Epithelial cell of esophagus (primary cell): ENCODE measurements around the gene PCK1.

Experiments
- DNase-seq: peaks from one replicate; pipeline ENCODE4 v3.0.0; 2010; ENCODE audit warnings: low read depth
- H3K4me3 ChIP-seq: 2 replicates; pipeline ENCODE4 v1.5.1; 2011; ENCODE audit warnings: mild to moderate bottlenecking, low read length, control low read depth
- TF ChIP-seq, protein P1 (sequence below): IDR thresholded peaks from 2 replicates; pipeline ENCODE4 v1.5.1; 2011; ENCODE audit warnings: low read depth, mild to moderate bottlenecking, low read length, control low read depth, inconsistent platforms; ENCODE audit not compliant: insufficient read depth; ENCODE audit errors: missing control alignments

PCK1 gene

DNA sequence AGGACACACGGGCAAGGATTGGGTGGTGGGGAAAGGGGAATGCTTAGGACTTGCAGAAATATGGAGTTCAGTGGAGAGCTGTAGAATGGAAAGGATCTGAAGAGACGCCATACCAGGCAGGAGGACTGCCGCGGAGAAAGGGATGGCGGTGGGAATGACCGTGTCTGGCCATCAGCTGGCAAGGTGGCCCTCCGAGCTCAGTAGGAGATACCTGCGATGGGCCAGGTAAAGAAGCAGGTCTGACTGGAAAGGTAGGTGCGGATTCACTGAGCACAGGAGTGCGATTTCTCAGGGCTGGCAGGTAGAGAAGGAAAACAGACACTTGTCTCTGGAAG, 26.0 kb downstream of the PCK1 start:
- no peak for DNase-seq
- TF ChIP-seq, protein P1, sequence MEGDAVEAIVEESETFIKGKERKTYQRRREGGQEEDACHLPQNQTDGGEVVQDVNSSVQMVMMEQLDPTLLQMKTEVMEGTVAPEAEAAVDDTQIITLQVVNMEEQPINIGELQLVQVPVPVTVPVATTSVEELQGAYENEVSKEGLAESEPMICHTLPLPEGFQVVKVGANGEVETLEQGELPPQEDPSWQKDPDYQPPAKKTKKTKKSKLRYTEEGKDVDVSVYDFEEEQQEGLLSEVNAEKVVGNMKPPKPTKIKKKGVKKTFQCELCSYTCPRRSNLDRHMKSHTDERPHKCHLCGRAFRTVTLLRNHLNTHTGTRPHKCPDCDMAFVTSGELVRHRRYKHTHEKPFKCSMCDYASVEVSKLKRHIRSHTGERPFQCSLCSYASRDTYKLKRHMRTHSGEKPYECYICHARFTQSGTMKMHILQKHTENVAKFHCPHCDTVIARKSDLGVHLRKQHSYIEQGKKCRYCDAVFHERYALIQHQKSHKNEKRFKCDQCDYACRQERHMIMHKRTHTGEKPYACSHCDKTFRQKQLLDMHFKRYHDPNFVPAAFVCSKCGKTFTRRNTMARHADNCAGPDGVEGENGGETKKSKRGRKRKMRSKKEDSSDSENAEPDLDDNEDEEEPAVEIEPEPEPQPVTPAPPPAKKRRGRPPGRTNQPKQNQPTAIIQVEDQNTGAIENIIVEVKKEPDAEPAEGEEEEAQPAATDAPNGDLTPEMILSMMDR = no peak
- no peak overlapping the region for H3K4me3 ChIP-seq

DNA sequence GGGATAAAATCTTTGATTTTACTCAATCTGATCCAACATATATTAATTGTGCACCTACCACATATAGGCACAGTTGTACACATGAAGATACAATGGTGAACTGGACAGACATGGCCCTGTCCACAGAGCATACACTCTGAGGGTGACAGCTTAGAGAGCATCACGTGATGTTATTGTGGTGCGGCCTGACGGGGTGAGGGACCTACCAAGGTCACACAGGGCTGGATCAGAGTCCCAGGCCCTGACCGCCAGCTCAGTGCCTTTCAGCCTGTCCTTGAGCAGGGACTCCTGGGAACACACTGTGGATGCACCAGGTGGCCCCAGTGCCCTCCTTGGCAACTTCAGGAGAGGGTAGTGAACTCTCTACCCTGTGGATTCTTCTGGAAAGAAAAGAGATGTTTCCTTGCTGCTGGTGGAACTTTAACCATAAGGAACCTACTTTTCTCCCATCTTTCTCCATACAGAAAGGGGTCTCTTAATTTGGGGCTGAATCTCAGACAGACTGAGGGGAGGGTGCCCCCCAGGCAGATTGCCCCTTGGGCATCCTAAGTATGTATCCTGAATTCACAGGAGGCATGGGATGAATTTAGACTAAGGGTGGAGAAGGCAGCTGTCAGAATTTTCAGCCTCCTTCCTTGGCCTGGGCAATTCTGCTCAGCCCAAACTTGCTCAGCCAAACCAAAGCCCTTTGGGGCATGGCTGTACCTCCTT, 26.5 kb downstream of the PCK1 start:
- no peak overlapping the region for H3K4me3 ChIP-seq
- no peak for DNase-seq
- TF ChIP-seq, protein P1 = no peak

DNA sequence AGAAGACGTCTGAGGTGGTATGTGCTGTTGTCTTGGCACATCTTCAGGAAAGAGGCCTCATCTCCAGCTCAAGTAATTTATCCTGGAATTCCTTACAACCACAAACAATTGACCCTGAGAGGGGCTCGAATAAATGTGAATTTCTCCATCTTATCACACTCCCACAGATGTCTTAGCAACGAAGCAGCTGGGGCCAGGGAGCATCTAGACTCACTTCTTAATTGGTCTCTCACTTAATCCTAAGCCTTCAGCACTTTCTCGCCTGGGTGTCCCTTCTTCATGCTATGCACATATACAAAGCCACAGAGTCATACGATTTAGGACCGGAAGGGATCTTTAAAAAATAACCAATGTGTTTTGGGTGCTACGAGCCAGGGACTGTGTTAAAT, 27.1 kb downstream of the PCK1 start:
- no peak for DNase-seq
- no peak overlapping the region for H3K4me3 ChIP-seq
- TF ChIP-seq, protein P1 = no peak

DNA sequence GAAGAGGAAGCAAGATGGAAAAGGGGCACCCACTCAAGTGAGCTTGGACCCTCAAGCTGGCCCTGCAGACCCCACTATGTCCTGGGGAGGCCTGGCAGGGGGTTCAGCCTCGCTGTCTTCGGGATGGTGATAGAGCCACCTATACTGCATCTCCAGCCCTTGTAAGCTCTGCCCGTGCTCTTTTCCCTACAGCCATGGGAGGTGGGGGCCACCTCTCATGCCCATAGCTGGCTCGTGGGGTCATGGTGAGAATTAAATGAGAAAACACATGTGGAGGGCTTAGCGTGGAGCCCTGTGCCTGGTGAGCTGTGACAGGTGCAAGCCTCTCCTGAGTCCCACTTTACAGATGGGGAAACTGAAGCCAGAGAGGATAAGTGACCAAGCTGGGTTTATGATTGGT, 27.7 kb downstream of the PCK1 start:
- no peak overlapping the region for H3K4me3 ChIP-seq
- TF ChIP-seq, protein P1 = no peak
- no peak for DNase-seq

DNA sequence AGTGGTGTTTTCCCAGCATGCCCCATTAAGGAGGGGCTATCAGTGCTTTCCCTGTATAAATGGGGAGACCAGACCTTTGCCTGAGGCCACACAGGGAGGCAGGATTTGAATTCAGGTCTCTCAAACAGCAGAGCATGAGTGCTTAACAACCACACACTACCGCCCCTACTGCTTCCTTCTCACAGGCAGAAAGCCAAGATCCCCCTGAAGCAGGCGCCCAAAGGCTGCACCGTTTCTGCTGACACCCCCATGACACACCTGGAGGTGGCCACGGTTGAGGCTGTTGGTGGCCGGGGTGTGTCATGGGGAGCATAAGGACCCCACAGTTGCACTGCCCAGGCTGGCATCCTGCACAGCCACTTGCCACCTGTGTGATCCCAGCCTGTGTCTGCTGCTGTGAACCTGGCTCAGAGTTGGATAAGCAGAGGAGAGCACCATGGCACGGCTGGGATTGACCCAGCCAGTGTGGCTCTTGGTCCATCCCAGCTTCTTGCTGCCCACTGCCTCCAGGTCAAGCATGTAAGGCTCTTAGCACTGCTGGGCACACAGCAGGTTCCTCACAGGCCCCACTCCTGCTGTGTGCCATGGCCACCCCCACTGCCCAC, 28.3 kb downstream of the PCK1 start:
- TF ChIP-seq, protein P1 = no peak

DNA sequence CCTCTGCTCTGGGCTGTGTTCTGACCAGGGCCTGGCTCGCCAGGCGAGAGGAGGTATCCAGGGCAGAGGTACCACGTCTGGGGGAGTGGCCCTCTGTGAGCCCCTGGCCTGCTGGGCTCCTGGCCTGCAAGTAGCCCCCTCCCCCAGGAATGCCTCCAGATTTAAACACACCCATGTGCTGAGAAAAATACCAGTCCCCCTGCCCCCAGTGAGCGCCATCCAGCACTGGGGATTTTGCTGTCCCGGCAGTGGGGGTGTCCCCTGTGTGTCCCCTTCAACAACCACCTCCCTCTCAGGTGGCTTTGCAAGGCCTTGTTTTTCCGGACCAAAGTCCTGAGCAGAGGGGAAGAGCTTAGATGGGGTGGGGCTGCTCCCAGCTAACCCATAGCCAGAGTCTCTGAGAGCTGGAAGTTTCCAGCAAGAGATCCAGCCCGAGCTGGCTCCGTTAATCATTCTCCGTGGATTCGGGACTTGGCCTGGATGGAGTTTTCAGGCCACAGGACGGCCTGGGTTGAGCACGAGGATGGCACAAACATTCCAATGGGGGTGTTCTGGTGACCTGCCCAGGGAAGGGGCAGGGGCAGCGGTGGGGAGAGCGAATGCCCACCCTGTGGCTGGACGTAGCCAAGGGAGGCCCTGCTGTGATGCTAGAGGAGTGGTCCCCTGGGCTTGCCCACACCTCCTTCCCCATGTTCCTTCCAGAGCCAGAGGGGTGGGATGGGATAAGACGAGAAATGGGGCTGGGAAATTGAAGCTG, 29.0 kb downstream of the PCK1 start:
- DNase-seq = no peak
- TF ChIP-seq, protein P1 = no peak
- H3K4me3 ChIP-seq = no peak overlapping the region

More for the DNA sequence above, 28.3 kb downstream of the PCK1 start:
- no peak overlapping the region for H3K4me3 ChIP-seq
- DNase-seq = no peak
